ENCODE results near the gene IL17RB. TPM values are rescaled to one million over a fixed set of nuclear protein-coding genes. Genes with fewer than 3 reads are reported as not detected.

IL17RB gene
- polyA plus RNA-seq, 3 donors, result 0.13 TPM; not detected in 2

DNA sequence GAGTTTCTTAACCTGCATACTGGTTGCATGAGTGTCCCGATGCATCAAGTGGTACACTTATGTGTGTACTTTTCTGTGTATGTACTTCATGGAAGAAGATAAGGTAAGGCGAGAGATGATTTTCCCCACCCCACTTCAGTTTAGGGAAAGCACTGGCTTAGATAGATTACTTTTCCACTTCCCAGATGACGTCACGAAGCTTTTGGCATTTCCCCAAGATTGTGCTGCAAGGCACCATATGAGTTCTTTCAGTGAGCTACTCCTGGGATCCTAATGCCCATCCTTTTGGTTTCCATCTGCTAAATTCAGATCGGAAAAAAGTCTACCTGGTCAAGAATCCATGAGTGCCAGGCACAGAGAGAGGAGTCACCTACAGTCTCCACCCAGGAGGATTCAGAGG lies 4.5 kb downstream of the IL17RB start:
- Histone ChIP-seq H3K9ac (ENCODE audit: insufficient read depth, low read length, poor library complexity, severe bottlenecking) (no peak overlapping the region), H3K4me3 (replicated peaks in 1 of 3; ENCODE audit: low read depth in 2 of 3, low read length in 3 of 3) (no peak overlapping the region), H3K36me3 (replicated peaks in 1 of 2; ENCODE audit: control insufficient read depth in 1 of 2, insufficient read depth in 2 of 2, low read length in 2 of 2) (no peaks in the 10 kb centered on the region), H3K4me1 (ENCODE audit: control insufficient read depth in 1 of 2, insufficient read depth in 2 of 2, low read length in 2 of 2) (peaks cover 3 to 8% of the 10 kb centered on the region in 2 donors), H3K27me3 (ENCODE audit: control insufficient read depth in 2 of 2, insufficient read depth in 2 of 2, low read length in 2 of 2) (peaks cover 19 to 37% of the 10 kb centered on the region in 2 donors), H2AFZ (ENCODE audit: insufficient read depth, low read depth, low read length, poor library complexity, severe bottlenecking) (no peak overlapping the region), H3K79me2 (ENCODE audit: insufficient read depth, low read length) (no peaks in the 10 kb centered on the region), H4K20me1 (ENCODE audit: insufficient read depth, low read length) (no peaks in the 10 kb centered on the region), H3K9me3 (replicated peaks in 1 of 2; ENCODE audit: control insufficient read depth in 1 of 2, insufficient read depth in 1 of 2, low read length in 2 of 2) (peaks cover 0 to 8% of the 10 kb centered on the region in 2 donors), H3K27ac (ENCODE audit: low read depth in 1 of 2, low read length in 2 of 2) (no peak overlapping the region), H3K4me2 (replicated peaks; ENCODE audit: extremely low read depth, low read length, poor library complexity, severe bottlenecking) (no peak overlapping the region)
- no peaks in the 10 kb centered on the region for H3K36me3 Mint-ChIP-seq
- H3K27me3 Mint-ChIP-seq (ENCODE audit: low read depth in 3 of 3), result peaks cover 24 to 46% (median 30%) of the 10 kb centered on the region in 3 donors
- H3K9me3 Mint-ChIP-seq, result peaks cover 0 to 7% (median 1%) of the 10 kb centered on the region in 7 donors
- TF ChIP-seq, protein P1, sequence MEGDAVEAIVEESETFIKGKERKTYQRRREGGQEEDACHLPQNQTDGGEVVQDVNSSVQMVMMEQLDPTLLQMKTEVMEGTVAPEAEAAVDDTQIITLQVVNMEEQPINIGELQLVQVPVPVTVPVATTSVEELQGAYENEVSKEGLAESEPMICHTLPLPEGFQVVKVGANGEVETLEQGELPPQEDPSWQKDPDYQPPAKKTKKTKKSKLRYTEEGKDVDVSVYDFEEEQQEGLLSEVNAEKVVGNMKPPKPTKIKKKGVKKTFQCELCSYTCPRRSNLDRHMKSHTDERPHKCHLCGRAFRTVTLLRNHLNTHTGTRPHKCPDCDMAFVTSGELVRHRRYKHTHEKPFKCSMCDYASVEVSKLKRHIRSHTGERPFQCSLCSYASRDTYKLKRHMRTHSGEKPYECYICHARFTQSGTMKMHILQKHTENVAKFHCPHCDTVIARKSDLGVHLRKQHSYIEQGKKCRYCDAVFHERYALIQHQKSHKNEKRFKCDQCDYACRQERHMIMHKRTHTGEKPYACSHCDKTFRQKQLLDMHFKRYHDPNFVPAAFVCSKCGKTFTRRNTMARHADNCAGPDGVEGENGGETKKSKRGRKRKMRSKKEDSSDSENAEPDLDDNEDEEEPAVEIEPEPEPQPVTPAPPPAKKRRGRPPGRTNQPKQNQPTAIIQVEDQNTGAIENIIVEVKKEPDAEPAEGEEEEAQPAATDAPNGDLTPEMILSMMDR (IDR thresholded peaks at IDR 0.05), result no peak
- H3K4me3 Mint-ChIP-seq, result no peak overlapping the region
- intact Hi-C loops (cut with micrococcal nuclease), result no loop called here
- 29% methylated on average over 2 of the region's 5 CpGs for WGBS (ENCODE audit: insufficient coverage)
- DNase-seq, result no peak
- H3K27ac Mint-ChIP-seq, result no peak overlapping the region
- H3K4me1 Mint-ChIP-seq, result peaks cover 3% of the 10 kb centered on the region

DNA sequence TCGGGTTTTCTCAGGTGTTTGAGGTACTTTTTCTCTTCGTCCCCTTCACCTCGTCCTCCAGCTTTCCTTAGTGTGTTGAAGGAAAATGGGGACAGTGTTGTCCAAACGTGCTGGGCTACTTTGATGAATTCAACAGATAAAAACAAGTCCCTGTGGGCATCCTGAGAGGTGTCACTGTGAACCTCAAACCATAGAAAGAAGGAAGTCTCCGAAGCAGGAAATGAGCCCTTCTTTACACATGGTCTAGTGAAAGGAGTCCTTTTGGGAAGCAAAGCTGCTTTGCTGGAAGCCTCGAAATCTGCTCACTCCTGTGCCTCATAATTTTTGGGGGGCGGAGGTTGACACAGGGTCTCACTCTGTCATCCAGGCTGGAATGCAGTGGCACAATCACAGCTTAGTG lies 10.6 kb downstream of the IL17RB start:
- intact Hi-C loops (cut with micrococcal nuclease), result no loop called here
- H4K20me1 ChIP-seq (ENCODE audit: insufficient read depth, low read length), result no peaks in the 10 kb centered on the region
- H3K4me1 ChIP-seq (ENCODE audit: control insufficient read depth in 1 of 2, insufficient read depth in 2 of 2, low read length in 2 of 2), result no peaks in the 10 kb centered on the region
- Mint-ChIP-seq H3K4me3 (no peak overlapping the region), H3K4me1 (peaks cover 6% of the 10 kb centered on the region), H3K27ac (no peak overlapping the region), H3K36me3 (peaks cover 13 to 22% of the 10 kb centered on the region in 2 donors), H3K27me3 (ENCODE audit: low read depth in 3 of 3) (peaks cover 3 to 14% (median 8%) of the 10 kb centered on the region in 3 donors), H3K9me3 (no peaks in the 10 kb centered on the region)
- no peak overlapping the region for H3K9ac ChIP-seq (ENCODE audit: insufficient read depth, low read length, poor library complexity, severe bottlenecking)
- TF ChIP-seq, protein P1 (IDR thresholded peaks at IDR 0.05), result no peak
- WGBS (ENCODE audit: insufficient coverage), result 23% methylated on average over 4 of the region's 7 CpGs
- H3K79me2 ChIP-seq (ENCODE audit: insufficient read depth, low read length), result no peaks in the 10 kb centered on the region
- no peak for DNase-seq
- no peak overlapping the region for H2AFZ ChIP-seq (ENCODE audit: insufficient read depth, low read depth, low read length, poor library complexity, severe bottlenecking)
- H3K27me3 ChIP-seq (ENCODE audit: control insufficient read depth in 2 of 2, insufficient read depth in 2 of 2, low read length in 2 of 2), result peaks cover 0 to 4% of the 10 kb centered on the region in 2 donors
- no peaks in the 10 kb centered on the region for H3K9me3 ChIP-seq (replicated peaks in 1 of 2; ENCODE audit: control insufficient read depth in 1 of 2, insufficient read depth in 1 of 2, low read length in 2 of 2)
- no peak overlapping the region for H3K4me2 ChIP-seq (replicated peaks; ENCODE audit: extremely low read depth, low read length, poor library complexity, severe bottlenecking)
- H3K36me3 ChIP-seq (replicated peaks in 1 of 2; ENCODE audit: control insufficient read depth in 1 of 2, insufficient read depth in 2 of 2, low read length in 2 of 2), result peaks cover 3 to 33% of the 10 kb centered on the region in 2 donors
- H3K4me3 ChIP-seq (replicated peaks in 1 of 3; ENCODE audit: low read depth in 2 of 3, low read length in 3 of 3), result no peak overlapping the region
- no peak overlapping the region for H3K27ac ChIP-seq (ENCODE audit: low read depth in 1 of 2, low read length in 2 of 2)
